GM11168 (cell line): ENCODE measurements around the gene ZNF618.

Experiments
- in situ Hi-C: fragments of 300-500 bp; cut with MboI; formaldehyde crosslinking; loops from one replicate; pipeline ENCODE4 v1.12.0; 2022; ENCODE audit warnings: low sequenced_read_pairs; ENCODE audit not compliant: unreplicated experiment

Gene ZNF618

GRCh38 chr9:113952676-113953075 lies 76.6 kb downstream of the ZNF618 start:
- in situ Hi-C loops = no loop called here

GRCh38 chr9:113953531-113953930 lies 77.4 kb downstream of the ZNF618 start:
- in situ Hi-C loops = no loop called here

GRCh38 chr9:113954591-113954990 lies 78.5 kb downstream of the ZNF618 start:
- in situ Hi-C loops = no loop called here

DNA sequence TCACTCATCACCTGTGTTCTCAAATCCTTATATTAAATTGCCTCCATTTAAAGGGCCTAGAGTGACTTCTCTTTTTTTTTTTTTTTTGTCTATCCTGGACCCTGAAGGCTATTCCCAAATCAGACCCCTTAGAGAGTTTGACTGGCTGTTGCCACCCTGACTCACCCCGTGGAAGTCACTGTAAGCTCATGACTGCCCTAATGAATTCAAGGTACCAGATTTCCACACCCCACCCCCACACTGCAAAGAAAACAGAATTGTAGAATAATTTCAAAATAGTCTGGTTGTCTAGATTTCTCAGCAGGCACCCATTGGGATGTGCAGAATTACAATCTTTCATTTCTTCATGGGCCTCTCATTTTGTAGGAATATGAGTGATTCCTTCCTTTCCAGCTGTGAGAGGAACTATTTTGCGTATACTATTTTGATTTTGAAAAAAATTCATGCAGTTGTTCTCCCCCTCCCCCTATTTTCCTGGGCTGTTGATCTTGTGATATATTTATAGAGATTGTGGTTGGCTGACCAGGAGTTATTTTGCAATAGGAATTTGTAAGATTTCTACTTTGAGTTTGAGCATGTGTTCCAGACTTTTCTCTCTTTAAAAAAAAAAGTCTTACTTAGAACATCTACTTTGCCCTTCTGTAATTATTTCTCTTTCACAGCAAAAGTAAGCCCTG lies 79.1 kb downstream of the ZNF618 start:
- in situ Hi-C loops = no loop called here

GRCh38 chr9:113956901-113957300 lies 80.8 kb downstream of the ZNF618 start:
- in situ Hi-C loops = no loop called here

DNA sequence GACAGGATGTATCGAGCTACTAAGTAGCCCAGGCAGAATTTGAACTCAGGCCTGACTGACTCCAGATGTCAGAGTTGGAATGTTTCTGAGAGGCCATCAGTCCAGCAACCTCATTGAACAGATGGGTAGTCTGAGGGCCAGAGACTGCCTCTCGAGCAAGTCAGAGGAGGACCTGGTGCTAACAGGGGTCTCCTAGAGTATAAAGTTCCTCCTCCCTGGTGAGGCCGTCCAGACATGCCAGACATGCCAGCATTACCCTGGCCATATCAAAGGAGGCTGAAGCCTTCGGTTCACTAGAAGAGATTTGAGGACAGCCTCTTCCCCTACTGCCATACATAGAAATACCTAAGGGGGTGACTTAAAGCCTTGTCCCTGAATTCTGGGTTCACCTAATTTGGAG lies 81.2 kb downstream of the ZNF618 start:
- in situ Hi-C loops = no loop called here

- in situ Hi-C loops = no loop called here
These were observed 81.8 kb downstream of the ZNF618 start for GRCh38 chr9:113957821-113958341.

DNA sequence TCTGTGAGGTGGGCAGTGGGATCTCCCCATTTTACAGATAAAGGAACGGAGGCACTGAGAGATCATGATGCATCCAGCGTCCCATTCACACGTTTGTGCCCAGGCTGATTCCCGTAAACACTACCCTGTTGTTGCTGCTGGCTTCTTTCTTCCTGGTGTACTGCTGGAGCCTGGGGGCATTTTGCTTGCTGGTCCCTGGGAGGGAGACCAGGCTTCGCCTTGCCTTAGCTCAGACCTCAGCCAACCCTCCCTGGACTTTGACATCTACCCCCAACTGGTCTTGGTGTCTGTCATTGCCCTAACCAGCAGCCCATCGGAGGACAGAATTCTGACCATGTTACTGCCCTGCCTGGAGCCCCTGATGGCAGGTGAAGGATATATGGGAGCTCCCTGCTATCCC lies 82.4 kb downstream of the ZNF618 start:
- in situ Hi-C loops = no loop called here

DNA sequence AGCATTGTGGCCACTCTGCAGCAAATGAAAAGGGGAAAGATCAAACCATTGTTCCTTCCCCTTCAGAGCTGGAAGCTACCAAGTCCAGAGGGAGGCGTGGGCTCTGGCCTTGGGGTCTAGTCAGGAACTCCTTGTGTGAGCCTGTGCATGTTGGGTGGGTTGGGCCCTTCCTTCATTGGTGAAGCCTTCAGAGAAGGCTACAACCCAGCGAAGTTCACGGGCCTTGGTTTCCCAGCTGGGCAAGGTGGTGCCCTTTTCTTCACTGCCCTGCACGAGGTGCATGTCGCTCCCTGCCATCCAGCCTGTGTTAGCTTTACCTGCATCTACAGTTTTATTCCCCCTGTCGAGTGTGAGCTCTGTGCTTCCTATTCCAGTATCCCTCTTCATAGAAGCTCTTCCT lies 84.7 kb downstream of the ZNF618 start:
- in situ Hi-C loops = no loop called here

- in situ Hi-C loops = no loop called here
These were observed 86.3 kb downstream of the ZNF618 start for GRCh38 chr9:113962396-113962795.

DNA sequence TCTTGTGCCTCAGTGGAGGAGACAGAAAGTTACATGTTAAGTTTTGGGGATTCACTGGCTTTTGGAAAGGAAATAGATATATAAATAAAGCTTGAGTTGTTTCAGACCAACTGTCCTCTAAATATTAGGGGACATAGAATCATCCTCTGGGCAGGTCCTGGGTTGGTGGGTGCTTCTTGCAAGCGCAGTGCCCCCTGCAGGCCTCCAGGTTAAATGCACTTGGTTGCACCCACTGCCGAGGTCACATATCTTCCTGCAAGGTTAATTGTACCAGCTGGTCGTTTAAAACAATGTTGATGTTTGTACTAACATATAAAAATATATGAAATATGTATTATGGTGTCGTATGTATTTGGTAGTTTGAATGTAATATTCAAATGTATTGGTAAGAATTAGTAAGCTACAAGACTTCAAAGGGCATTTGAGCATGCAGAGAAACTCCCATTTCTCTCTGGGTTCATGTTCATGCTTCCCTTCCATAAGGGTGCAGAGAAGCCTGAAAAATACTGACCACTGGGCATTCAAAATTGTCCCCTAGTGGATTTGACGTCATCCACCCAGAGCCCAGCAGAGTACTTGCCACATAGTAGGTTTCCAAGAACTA lies 87.0 kb downstream of the ZNF618 start:
- in situ Hi-C loops = no loop called here

DNA sequence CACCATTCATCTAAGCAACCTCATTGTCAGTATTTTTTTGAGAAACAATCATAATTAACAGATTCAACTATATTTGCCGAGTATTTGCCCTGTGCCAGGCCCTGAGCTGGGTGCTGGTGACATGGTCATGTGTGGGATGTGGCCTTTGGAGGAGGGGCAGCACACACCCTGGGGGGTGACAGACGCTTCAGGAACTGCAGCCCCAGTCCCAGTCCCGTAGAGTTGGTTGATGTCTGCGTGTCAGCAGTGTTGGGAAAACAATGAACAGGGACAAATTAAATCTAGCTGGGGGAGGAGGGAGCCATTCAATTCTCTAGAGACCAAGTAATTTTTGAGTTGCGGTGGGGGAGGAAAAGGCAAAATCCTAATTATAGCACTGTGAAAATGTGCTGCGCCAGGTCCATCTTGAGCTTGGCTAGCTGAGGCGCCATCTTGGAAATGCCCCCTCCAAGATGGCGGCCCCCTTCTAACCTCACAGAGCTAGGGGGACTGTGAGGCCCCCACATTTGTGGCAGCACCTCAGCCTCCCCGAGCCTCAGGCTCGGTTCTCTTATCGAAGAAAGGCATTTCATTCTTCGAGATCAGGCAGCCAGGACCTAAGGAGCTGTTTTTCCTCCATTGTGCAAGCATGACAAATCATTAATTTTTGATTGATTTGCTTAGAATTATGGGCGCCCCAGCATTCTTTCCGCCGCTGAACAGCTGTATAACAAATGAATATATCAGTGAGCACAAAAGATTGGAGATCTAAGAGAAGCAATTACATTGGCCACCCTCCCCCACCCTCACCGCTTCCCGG lies 87.8 kb downstream of the ZNF618 start:
- in situ Hi-C loops = no loop called here

GRCh38 chr9:113964495-113965170 lies 88.5 kb downstream of the ZNF618 start:
- in situ Hi-C loops = no loop called here

DNA sequence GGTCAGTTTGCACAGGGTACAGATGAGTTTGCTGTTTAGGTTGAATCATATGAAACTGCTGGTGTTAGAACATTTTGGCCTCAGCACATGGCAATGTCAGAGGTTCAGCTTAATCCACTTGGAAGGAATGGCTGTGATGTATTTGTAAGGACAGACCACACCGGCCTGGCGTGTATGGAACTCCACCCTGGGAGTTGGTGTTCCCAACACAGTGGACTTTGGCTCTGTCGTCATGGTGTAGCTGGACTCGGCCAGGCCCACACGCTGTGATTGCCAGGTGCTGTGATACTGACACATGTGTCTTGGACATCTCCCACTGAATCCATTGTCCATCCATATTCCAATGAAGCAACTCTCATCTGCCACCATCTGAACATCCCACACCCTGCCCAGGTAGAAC lies 90.3 kb downstream of the ZNF618 start:
- in situ Hi-C loops = no loop called here

- in situ Hi-C loops = no loop called here
These were observed 91.3 kb downstream of the ZNF618 start for GRCh38 chr9:113967380-113967779.

GRCh38 chr9:113969343-113969742 lies 93.2 kb downstream of the ZNF618 start:
- in situ Hi-C loops = no loop called here

DNA sequence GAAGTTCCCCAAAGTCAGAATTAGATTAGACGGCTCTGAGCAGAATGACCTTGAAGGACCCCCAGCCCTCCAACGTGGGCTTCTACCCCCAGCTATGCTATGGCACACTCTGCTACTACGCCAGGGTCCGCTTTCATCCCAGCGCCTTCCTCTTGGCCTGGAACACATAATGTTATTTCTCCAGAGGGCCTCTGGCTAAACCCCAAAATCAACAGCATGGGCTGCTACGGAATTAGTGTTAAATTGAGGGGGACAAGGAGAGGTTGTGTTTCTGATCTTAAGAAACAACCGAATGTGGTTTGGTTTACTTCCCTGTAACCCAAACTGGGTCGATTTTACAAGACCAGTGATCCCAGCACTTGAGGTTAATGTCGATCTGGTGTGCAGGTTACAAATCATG lies 97.1 kb downstream of the ZNF618 start:
- in situ Hi-C loops = no loop called here

GRCh38 chr9:113973963-113974413 lies 97.9 kb downstream of the ZNF618 start:
- in situ Hi-C loops = no loop called here

- in situ Hi-C loops = no loop called here
These were observed 100.8 kb downstream of the ZNF618 start for GRCh38 chr9:113976915-113977314.

GRCh38 chr9:113978725-113979342 lies 102.7 kb downstream of the ZNF618 start:
- in situ Hi-C loops = no loop called here
